ENCODE results near the gene PKNOX2. TPM values are rescaled to one million over a fixed set of nuclear protein-coding genes. Genes with fewer than 3 reads are reported as not detected.

The PKNOX2 gene
- total RNA-seq, 1 donor from 2014 or later: 8.7 TPM

- Mint-ChIP-seq H3K36me3 (ENCODE audit: unreplicated experiment) (no peaks in the 10 kb centered on the region), H3K4me1 (ENCODE audit: low read depth, unreplicated experiment) (no peaks in the 10 kb centered on the region), H3K4me3 (ENCODE audit: unreplicated experiment) (no peak overlapping the region), H3K27me3 (ENCODE audit: unreplicated experiment) (peaks cover 3% of the 10 kb centered on the region), H3K27ac (ENCODE audit: unreplicated experiment) (no peak overlapping the region), H3K9me3 (ENCODE audit: unreplicated experiment) (peaks cover 5% of the 10 kb centered on the region)
- TF ChIP-seq, protein P1, sequence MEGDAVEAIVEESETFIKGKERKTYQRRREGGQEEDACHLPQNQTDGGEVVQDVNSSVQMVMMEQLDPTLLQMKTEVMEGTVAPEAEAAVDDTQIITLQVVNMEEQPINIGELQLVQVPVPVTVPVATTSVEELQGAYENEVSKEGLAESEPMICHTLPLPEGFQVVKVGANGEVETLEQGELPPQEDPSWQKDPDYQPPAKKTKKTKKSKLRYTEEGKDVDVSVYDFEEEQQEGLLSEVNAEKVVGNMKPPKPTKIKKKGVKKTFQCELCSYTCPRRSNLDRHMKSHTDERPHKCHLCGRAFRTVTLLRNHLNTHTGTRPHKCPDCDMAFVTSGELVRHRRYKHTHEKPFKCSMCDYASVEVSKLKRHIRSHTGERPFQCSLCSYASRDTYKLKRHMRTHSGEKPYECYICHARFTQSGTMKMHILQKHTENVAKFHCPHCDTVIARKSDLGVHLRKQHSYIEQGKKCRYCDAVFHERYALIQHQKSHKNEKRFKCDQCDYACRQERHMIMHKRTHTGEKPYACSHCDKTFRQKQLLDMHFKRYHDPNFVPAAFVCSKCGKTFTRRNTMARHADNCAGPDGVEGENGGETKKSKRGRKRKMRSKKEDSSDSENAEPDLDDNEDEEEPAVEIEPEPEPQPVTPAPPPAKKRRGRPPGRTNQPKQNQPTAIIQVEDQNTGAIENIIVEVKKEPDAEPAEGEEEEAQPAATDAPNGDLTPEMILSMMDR (IDR thresholded peaks at IDR 0.05; ENCODE audit: partially characterized antibody, unreplicated experiment): no peak
- no peak for DNase-seq
These were observed 69.3 kb downstream of the PKNOX2 start for GRCh38 chr11:125233736-125234275.

DNA sequence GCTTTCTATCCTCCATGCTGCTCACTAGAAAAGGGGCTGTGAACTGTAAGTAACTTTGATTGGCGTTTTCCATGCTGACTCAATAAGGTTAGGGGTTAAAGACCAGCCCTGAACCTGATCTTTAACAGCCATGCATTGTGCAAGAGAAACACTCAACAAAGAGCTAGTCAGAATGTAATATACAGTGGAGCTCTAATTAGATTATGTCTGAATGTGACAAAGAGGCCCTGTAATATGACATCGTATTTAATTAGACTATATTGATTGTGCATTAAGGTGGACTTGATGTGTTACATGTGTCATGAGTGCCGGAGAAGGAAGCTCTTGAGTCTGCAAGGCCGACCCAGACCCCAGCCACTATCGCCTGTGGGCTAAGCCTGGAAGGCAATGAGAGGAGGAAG lies 70.5 kb downstream of the PKNOX2 start:
- Mint-ChIP-seq H3K27me3 (ENCODE audit: unreplicated experiment) (peaks cover 4% of the 10 kb centered on the region), H3K27ac (ENCODE audit: unreplicated experiment) (no peak overlapping the region), H3K36me3 (ENCODE audit: unreplicated experiment) (peaks cover 6% of the 10 kb centered on the region), H3K4me1 (ENCODE audit: low read depth, unreplicated experiment) (peaks cover 3% of the 10 kb centered on the region), H3K9me3 (ENCODE audit: unreplicated experiment) (peaks cover 5% of the 10 kb centered on the region), H3K4me3 (ENCODE audit: unreplicated experiment) (no peak overlapping the region)
- TF ChIP-seq, protein P1 (IDR thresholded peaks at IDR 0.05; ENCODE audit: partially characterized antibody, unreplicated experiment): no peak
- DNase-seq: no peak

- H3K4me3 Mint-ChIP-seq (ENCODE audit: unreplicated experiment): no peak overlapping the region
- TF ChIP-seq, protein P1 (IDR thresholded peaks at IDR 0.05; ENCODE audit: partially characterized antibody, unreplicated experiment): no peak
- peaks cover 5% of the 10 kb centered on the region for H3K9me3 Mint-ChIP-seq (ENCODE audit: unreplicated experiment)
- no peak overlapping the region for H3K27ac Mint-ChIP-seq (ENCODE audit: unreplicated experiment)
- peaks cover 7% of the 10 kb centered on the region for H3K27me3 Mint-ChIP-seq (ENCODE audit: unreplicated experiment)
- peaks cover 3% of the 10 kb centered on the region for H3K4me1 Mint-ChIP-seq (ENCODE audit: low read depth, unreplicated experiment)
- peaks cover 6% of the 10 kb centered on the region for H3K36me3 Mint-ChIP-seq (ENCODE audit: unreplicated experiment)
- DNase-seq: no peak
These were observed 71.7 kb downstream of the PKNOX2 start for GRCh38 chr11:125236072-125236825.

DNA sequence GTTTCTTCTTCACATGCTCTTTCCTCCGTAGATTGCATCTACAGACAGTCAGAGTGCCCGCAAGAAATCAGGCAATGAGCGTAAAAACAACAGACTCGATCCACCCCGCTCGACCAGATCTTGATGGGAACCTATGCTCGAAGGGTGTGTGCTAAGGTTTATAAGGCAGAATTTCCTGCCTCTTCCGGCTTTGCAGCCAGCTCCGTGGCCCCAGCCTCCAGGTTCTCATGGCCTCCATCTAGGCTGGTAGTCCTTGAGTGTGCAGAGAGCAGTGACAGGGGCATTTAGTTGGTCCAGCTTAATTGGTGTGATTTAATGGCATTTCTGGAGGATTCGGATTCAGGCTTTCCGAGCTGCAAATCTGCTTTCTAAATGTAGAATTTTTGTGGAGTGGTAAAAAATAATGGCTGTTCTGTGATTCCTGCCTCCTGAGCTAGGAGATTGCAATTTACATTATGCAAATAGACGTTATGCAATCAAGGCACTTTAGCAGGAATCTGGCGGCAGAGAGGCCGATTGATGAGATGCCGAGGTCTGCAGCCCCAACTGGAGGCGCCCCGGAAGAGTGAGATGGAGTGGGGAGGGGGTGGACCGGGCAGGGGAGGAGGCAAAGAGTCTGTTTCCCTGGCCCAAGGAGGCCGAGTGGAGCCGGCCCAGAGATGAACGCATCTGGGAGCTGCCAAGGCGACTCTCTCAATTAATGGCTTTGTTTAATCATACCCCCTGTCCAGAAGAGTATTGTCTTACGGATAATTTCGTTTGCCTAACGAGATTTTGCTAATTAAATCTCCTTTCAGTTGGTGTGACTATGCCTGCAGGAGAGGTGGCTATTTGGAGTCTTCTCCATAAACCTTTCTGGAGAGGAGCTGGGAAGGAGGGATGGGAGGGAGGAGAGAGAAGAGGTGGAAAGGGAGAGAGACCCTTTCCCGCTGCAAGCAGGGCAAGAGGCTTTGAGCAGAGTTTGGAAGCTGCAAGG lies 75.3 kb downstream of the PKNOX2 start:
- no peak overlapping the region for H3K27ac Mint-ChIP-seq (ENCODE audit: unreplicated experiment)

More for the DNA sequence above, 75.3 kb downstream of the PKNOX2 start:
- Mint-ChIP-seq H3K4me1 (ENCODE audit: low read depth, unreplicated experiment) (peaks cover 3% of the 10 kb centered on the region), H3K36me3 (ENCODE audit: unreplicated experiment) (peaks cover 6% of the 10 kb centered on the region), H3K4me3 (ENCODE audit: unreplicated experiment) (no peak overlapping the region), H3K9me3 (ENCODE audit: unreplicated experiment) (peaks cover 10% of the 10 kb centered on the region), H3K27me3 (ENCODE audit: unreplicated experiment) (peaks cover 5% of the 10 kb centered on the region)
- TF ChIP-seq, protein P1 (IDR thresholded peaks at IDR 0.05; ENCODE audit: partially characterized antibody, unreplicated experiment): no peak
- DNase-seq: no peak

Data from glutamatergic neuron (in vitro differentiated cells).